Choroid plexus epithelial cell (primary cell): ENCODE data around the gene DNAH3.
"Not testable (repeated sequence)": the region's sequence is repeated elsewhere in the genome, so short reads cannot be mapped to it uniquely, and the experiment has no call there.

Source experiments
- DNase-seq: peaks from one replicate; pipeline ENCODE4 v3.0.0-alpha.2; 2010; ENCODE audit warnings: low read depth
- H3K4me3 ChIP-seq: 2 replicates; pipeline ENCODE4 v1.5.1; 2011; ENCODE audit warnings: low read depth, mild to moderate bottlenecking, control low read depth, low read length, moderate library complexity
- TF ChIP-seq, protein P1 (sequence below): conservative IDR thresholded peaks from 2 replicates; pipeline ENCODE4 v1.5.1; 2011; ENCODE audit warnings: low read depth, mild to moderate bottlenecking, control low read depth, inconsistent platforms, low read length, moderate library complexity

DNAH3 gene

DNA sequence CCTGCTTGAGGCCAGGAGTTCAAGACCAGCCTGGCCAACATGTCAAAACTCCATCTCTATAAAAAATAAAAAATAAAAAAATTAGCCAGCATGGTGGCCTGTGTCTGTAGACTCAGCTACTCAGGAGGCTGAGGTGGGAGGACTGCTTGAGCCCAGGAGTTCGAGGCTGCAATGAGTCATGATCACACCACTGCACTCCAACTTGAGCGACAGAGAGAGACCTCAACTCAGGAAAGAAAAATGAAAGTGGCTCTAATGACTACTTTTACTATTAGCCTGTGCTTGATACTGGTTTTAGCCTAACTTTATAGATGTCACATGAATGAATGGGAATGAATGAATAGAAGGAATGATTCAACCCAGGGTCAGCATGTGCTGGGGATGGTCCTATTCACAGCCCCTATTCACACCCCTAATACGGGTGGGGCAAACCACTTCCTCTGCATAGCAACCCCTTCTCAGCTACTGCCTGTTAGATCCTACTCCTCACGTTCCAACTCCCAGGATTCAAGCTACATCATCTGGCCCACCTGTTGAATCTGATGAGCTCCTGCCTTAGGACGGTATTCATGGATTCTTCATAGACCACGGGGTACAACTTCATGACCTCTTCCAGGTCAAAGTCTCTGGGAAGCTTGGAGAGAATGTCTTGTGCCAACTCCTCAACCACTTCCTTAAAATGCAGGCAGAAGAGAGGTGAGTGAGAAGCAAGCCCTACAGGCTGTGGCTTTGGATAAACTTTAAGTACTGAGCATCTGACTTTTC, 209.6 kb downstream of the DNAH3 start:
- no peak for DNase-seq
- TF ChIP-seq, protein P1, sequence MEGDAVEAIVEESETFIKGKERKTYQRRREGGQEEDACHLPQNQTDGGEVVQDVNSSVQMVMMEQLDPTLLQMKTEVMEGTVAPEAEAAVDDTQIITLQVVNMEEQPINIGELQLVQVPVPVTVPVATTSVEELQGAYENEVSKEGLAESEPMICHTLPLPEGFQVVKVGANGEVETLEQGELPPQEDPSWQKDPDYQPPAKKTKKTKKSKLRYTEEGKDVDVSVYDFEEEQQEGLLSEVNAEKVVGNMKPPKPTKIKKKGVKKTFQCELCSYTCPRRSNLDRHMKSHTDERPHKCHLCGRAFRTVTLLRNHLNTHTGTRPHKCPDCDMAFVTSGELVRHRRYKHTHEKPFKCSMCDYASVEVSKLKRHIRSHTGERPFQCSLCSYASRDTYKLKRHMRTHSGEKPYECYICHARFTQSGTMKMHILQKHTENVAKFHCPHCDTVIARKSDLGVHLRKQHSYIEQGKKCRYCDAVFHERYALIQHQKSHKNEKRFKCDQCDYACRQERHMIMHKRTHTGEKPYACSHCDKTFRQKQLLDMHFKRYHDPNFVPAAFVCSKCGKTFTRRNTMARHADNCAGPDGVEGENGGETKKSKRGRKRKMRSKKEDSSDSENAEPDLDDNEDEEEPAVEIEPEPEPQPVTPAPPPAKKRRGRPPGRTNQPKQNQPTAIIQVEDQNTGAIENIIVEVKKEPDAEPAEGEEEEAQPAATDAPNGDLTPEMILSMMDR, result no peak

GRCh38 chr16:20939611-20940010, 211.0 kb downstream of the DNAH3 start:
- no peak for DNase-seq
- no peak overlapping the region for H3K4me3 ChIP-seq
- TF ChIP-seq, protein P1, result no peak

More for the DNA sequence above, 209.6 kb downstream of the DNAH3 start:
- no peak overlapping the region for H3K4me3 ChIP-seq

- TF ChIP-seq, protein P1, result no peak
- H3K4me3 ChIP-seq, result no peak overlapping the region
- peak; percentile 44 for DNase-seq
Observed at GRCh38 chr16:20938426-20938825, 212.2 kb downstream of the DNAH3 start.

DNA sequence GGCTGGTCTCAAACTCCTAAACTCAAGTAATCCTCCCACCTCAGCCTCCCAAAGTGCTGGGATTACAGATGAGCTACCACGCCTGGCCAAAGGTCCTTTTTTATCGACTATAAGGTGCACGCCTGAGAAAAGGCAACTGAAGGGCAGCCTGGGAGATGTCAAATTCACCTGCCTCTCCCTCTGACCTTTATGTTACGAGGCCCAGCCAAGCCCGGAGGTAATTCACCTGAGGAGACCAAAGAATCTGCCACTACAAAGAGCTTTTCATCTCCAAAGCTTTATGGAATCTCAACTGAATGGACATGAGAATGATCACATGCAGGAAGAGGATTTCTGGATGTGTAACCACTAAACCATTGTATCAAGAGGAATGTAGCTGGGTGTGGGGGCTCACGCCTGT, 212.9 kb downstream of the DNAH3 start:
- DNase-seq, result no peak
- H3K4me3 ChIP-seq, result no peak overlapping the region
- TF ChIP-seq, protein P1, result no peak

DNA sequence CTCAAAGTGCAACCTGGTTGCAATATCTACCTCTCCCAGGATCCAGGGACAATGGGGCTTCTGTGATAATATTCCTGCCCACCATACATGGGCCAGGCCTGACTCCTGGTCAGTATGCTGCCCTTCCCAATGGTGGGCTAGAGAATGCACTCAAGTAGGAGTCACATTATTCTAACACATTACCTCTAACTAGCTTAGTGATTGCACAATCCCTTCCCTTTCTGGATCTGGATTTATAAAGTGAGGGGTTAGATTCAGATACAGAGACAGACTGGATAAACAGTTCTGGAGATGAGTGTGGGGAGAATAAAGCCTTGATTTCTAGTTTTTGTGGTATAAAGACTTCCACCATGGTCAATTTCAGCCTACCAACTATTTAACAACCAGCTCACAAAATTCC, 217.1 kb downstream of the DNAH3 start:
- no peak for DNase-seq
- H3K4me3 ChIP-seq, result no peak overlapping the region
- TF ChIP-seq, protein P1, result no peak

GRCh38 chr16:20931066-20931600, 219.5 kb downstream of the DNAH3 start:
- H3K4me3 ChIP-seq, result no peak overlapping the region
- no peak for DNase-seq
- TF ChIP-seq, protein P1, result no peak

DNA sequence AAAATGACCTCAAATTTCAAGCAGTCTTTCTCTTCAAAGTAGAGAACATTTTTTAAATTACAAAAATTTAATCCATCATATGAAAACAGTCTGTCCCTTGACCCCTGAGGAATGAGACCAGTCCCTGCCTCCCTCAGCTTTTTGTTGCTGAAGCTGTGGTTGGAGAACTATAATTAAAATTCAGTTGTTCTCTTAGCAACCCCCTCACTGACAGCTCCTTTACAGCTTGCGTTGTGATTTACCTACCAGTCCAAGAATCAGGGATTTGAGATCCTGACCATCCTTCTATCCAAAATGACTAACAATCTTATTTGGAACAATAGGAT, 220.3 kb downstream of the DNAH3 start:
- DNase-seq, result no peak
- no peak overlapping the region for H3K4me3 ChIP-seq
- TF ChIP-seq, protein P1, result no peak

GRCh38 chr16:20929676-20930364, 220.8 kb downstream of the DNAH3 start:
- not testable (repeated sequence) for H3K4me3 ChIP-seq
- peak; percentile 34 for DNase-seq
